GM23248 (cell line): ENCODE results near the gene TDO2. TPM values are rescaled to one million over a fixed set of nuclear protein-coding genes. Genes with fewer than 3 reads are reported as not detected.

ENCODE experiments used
- DNase-seq: peaks from one replicate; pipeline ENCODE4 v3.0.0-alpha.2; 2015
- H2AFZ ChIP-seq: fragments of 200-600 bp; sonication (generic); 2 replicates; pipeline ENCODE4 v1.6.1; 2016; ENCODE audit warnings: antibody characterized with exemption
- H3F3A ChIP-seq: fragments of 200-600 bp; sonication (generic); 2 replicates; pipeline ENCODE4 v1.6.1; 2016; ENCODE audit warnings: mild to moderate bottlenecking, antibody characterized with exemption, mixed run types; ENCODE audit not compliant: insufficient read depth
- H3K27ac ChIP-seq: fragments of 200-600 bp; sonication (generic); 2 replicates; pipeline ENCODE4 v1.5.1; 2016; ENCODE audit warnings: mild to moderate bottlenecking
- H3K27me3 ChIP-seq: fragments of 200-600 bp; sonication (generic); replicated peaks from 2 replicates; pipeline ENCODE4 v1.6.1; 2016; ENCODE audit warnings: mild to moderate bottlenecking; ENCODE audit not compliant: insufficient read depth
- H3K36me3 ChIP-seq: fragments of 200-600 bp; sonication (generic); 2 replicates; pipeline ENCODE4 v1.6.1; 2016; ENCODE audit warnings: low read depth, mild to moderate bottlenecking
- H3K4me1 ChIP-seq: fragments of 200-600 bp; sonication (generic); 2 replicates; pipeline ENCODE4 v1.6.1; 2016; ENCODE audit warnings: mild to moderate bottlenecking; ENCODE audit not compliant: insufficient read depth
- H3K4me2 ChIP-seq: fragments of 200-600 bp; sonication (generic); one replicate; pipeline ENCODE4 v1.6.1; 2016; ENCODE audit warnings: mild to moderate bottlenecking; ENCODE audit not compliant: unreplicated experiment
- H3K4me3 ChIP-seq: fragments of 200-600 bp; sonication (generic); 2 replicates; pipeline ENCODE4 v1.5.1; 2016; ENCODE audit warnings: mild to moderate bottlenecking
- H3K79me2 ChIP-seq: fragments of 200-600 bp; sonication (generic); 2 replicates; pipeline ENCODE4 v1.6.1; 2016; ENCODE audit warnings: mild to moderate bottlenecking; ENCODE audit not compliant: insufficient read depth
- H3K9ac ChIP-seq: fragments of 200-600 bp; sonication (generic); 2 replicates; pipeline ENCODE4 v1.6.1; 2016; ENCODE audit warnings: mild to moderate bottlenecking
- H3K9me2 ChIP-seq: fragments of 200-600 bp; sonication (generic); 2 replicates; pipeline ENCODE4 v1.6.1; 2016; ENCODE audit warnings: mixed run types, mild to moderate bottlenecking, moderate library complexity; ENCODE audit not compliant: insufficient read depth
- H3K9me3 ChIP-seq: fragments of 200-600 bp; sonication (generic); one replicate; pipeline ENCODE4 v1.6.1; 2017; ENCODE audit warnings: low read depth
- H4K20me1 ChIP-seq: fragments of 200-600 bp; sonication (generic); 2 replicates; pipeline ENCODE4 v1.6.0; 2016; ENCODE audit not compliant: insufficient read depth
- EZH2 ChIP-seq: fragments of 200-600 bp; sonication (generic); IDR thresholded peaks from 2 replicates; pipeline ENCODE4 v1.6.1; 2018; ENCODE audit warnings: antibody characterized with exemption, mild to moderate bottlenecking; ENCODE audit not compliant: insufficient read depth, poor library complexity, severe bottlenecking
- EZH2phosphoT487 ChIP-seq: fragments of 200-600 bp; sonication (generic); IDR thresholded peaks from 2 replicates; pipeline ENCODE4 v1.6.1; 2018; ENCODE audit warnings: antibody characterized with exemption, moderate library complexity, mild to moderate bottlenecking, low read depth; ENCODE audit not compliant: insufficient read depth
- WGBS, 2 experiments: methylation state at CpG; one replicate each; pipeline ENCODE4 v1.1.6; 2015 to 2017; ENCODE audit warnings: low lambda C conversion rate in 2 of 2, low coverage in 1 of 2; ENCODE audit errors: missing lambda C conversion rate in 2 of 2; 5-methylcytosine and 5-hydroxymethylcytosine counted together
- in situ Hi-C: fragments of 300-500 bp; cut with MboI; formaldehyde crosslinking; loops from 2 replicates; pipeline ENCODE4 v1.15.0; 2020
- polyA plus RNA-seq: library from polyadenylated mRNA; unstranded; fragments of >200 nt; fragmentation: Nextera tagmentation; extraction: Ambion mirVana; gene quantifications from 2 replicates; pipeline ENCODE4 v1.2.1, GENCODE V29; 2016
- total RNA-seq: library from RNA; depleted of rRNA; stranded (reverse); fragments of >200 nt; shearing (Covaris generic); gene quantifications from 2 replicates; pipeline ENCODE4 v1.2.3, GENCODE V29; 2014

Gene TDO2
- total and polyA plus RNA-seq, 2 experiments from 2014 or later, result not detected

DNA sequence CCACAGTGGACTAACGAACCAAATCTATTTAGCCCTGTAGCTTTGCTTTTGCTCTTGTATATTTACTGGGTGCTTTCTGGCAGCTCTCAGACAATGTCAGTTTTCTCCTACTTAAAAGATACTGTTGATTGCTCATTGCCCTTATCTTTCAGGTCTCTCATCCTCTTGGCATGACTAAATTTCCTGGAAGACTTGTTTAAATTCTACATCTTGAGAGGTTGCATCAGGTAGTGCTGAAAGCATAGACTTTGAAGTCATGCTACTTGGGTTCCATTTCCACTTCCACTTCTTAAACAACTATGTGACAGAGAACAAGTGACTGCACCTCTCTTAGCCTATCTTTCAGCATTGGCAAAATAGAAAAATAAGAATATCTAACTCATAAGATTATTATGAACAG is 8.4 kb downstream of the TDO2 start:
- 56 to 58% methylated on average over 1 of the region's 1 CpG for WGBS, 2 experiments
- no peak for TF ChIP-seq EZH2
- TF ChIP-seq EZH2phosphoT487, result no peak
- no peak overlapping the region for H3K4me2 ChIP-seq
- H3F3A ChIP-seq, result no peaks in the 10 kb centered on the region
- H3K36me3 ChIP-seq, result no peaks in the 10 kb centered on the region
- H3K79me2 ChIP-seq, result no peaks in the 10 kb centered on the region
- no peaks in the 10 kb centered on the region for H3K9me3 ChIP-seq
- H2AFZ ChIP-seq, result no peak overlapping the region
- DNase-seq, result no peak
- H4K20me1 ChIP-seq, result no peaks in the 10 kb centered on the region
- no peak overlapping the region for H3K27ac ChIP-seq
- no peaks in the 10 kb centered on the region for H3K27me3 ChIP-seq
- in situ Hi-C loops, result no loop called here
- H3K4me3 ChIP-seq, result no peak overlapping the region
- H3K9me2 ChIP-seq, result no peaks in the 10 kb centered on the region
- no peak overlapping the region for H3K9ac ChIP-seq
- peaks cover 6% of the 10 kb centered on the region for H3K4me1 ChIP-seq

GRCh38 chr4:155914782-155915181 is 11.3 kb downstream of the TDO2 start:
- Histone ChIP-seq H3K4me3 (no peak overlapping the region), H3K36me3 (no peaks in the 10 kb centered on the region), H2AFZ (no peak overlapping the region), H3K9me2 (no peaks in the 10 kb centered on the region), H3K79me2 (no peaks in the 10 kb centered on the region), H3K27me3 (no peaks in the 10 kb centered on the region), H4K20me1 (no peaks in the 10 kb centered on the region), H3K27ac (no peak overlapping the region), H3F3A (no peaks in the 10 kb centered on the region), H3K9me3 (no peaks in the 10 kb centered on the region), H3K4me1 (no peaks in the 10 kb centered on the region), H3K9ac (no peak overlapping the region), H3K4me2 (no peak overlapping the region)
- in situ Hi-C loops, result no loop called here
- no peak for DNase-seq
- 39% methylated on average over 5 of the region's 5 CpGs for WGBS, 2 experiments
- no peak for TF ChIP-seq EZH2phosphoT487
- no peak for TF ChIP-seq EZH2

- Histone ChIP-seq H2AFZ (no peak overlapping the region), H3K4me3 (no peak overlapping the region), H3K27ac (no peak overlapping the region), H3K36me3 (no peaks in the 10 kb centered on the region), H4K20me1 (no peaks in the 10 kb centered on the region), H3K79me2 (no peaks in the 10 kb centered on the region), H3F3A (no peaks in the 10 kb centered on the region), H3K4me2 (no peak overlapping the region), H3K9ac (no peak overlapping the region), H3K27me3 (no peaks in the 10 kb centered on the region), H3K9me3 (no peaks in the 10 kb centered on the region), H3K4me1 (no peaks in the 10 kb centered on the region), H3K9me2 (no peaks in the 10 kb centered on the region)
- WGBS, 2 experiments, result 82 to 89% methylated on average over 1 of the region's 1 CpG
- no peak for DNase-seq
- TF ChIP-seq EZH2phosphoT487 (no peak), EZH2 (no peak)
- in situ Hi-C loops, result no loop called here
These were observed 18.1 kb downstream of the TDO2 start for GRCh38 chr4:155921597-155921996.

DNA sequence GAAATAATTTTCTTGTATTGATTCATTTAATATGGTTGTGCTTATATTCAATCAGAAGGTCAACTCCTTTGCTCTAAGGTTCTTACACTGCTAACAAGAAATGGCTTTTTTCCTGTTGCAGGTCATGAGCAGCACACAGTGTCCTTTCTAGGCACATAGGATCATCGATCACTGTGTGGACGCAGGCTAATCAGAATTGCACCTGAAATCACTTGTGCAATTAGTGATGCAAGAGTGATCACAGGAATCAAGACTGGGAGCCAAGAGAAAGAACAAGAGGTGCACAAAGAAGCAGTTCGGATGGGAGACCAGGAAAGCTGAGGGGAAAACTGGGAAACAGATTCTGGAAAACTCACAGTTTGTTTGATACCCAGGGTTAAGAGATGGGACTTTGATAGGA is 21.1 kb downstream of the TDO2 start:
- Histone ChIP-seq H3K4me2 (no peak overlapping the region), H3K9me2 (no peaks in the 10 kb centered on the region), H3F3A (no peaks in the 10 kb centered on the region), H3K4me1 (no peaks in the 10 kb centered on the region), H3K27me3 (no peaks in the 10 kb centered on the region), H3K27ac (no peak overlapping the region), H3K4me3 (no peak overlapping the region), H3K9ac (no peak overlapping the region), H3K9me3 (no peaks in the 10 kb centered on the region), H3K79me2 (no peaks in the 10 kb centered on the region), H4K20me1 (no peaks in the 10 kb centered on the region), H2AFZ (no peak overlapping the region), H3K36me3 (no peaks in the 10 kb centered on the region)
- no peak for TF ChIP-seq EZH2phosphoT487
- 35 to 36% methylated on average over 3 of the region's 3 CpGs for WGBS, 2 experiments
- DNase-seq, result no peak
- in situ Hi-C loops, result loop anchor here (25.0 kb wide), 1 partner anchor 487 kb away; no protein-coding TSS in a partner anchor

GRCh38 chr4:155929833-155930232 is 26.3 kb downstream of the TDO2 start:
- H3F3A ChIP-seq, result no peaks in the 10 kb centered on the region
- no peak overlapping the region for H2AFZ ChIP-seq
- H3K27ac ChIP-seq, result no peak overlapping the region
- H3K36me3 ChIP-seq, result no peaks in the 10 kb centered on the region
- H3K9me2 ChIP-seq, result no peaks in the 10 kb centered on the region
- H3K4me3 ChIP-seq, result no peak overlapping the region
- no peaks in the 10 kb centered on the region for H4K20me1 ChIP-seq
- H3K4me2 ChIP-seq, result no peak overlapping the region
- H3K4me1 ChIP-seq, result no peaks in the 10 kb centered on the region
- no peaks in the 10 kb centered on the region for H3K9me3 ChIP-seq
- no peak for DNase-seq
- in situ Hi-C loops, result loop anchor here (25.0 kb wide), 1 partner anchor 493 kb away; no protein-coding TSS in a partner anchor
- H3K79me2 ChIP-seq, result no peaks in the 10 kb centered on the region
- TF ChIP-seq EZH2, result no peak
- H3K27me3 ChIP-seq, result no peaks in the 10 kb centered on the region
- WGBS, 2 experiments, result 90 to 97% methylated on average over 3 of the region's 3 CpGs
- no peak overlapping the region for H3K9ac ChIP-seq
